GM21576 (cell line): Measurements from ENCODE around the gene CSMD2.

Source experiments
- ATAC-seq: cut with Tn5 transposase; IDR thresholded peaks from one replicate; pipeline ENCODE4 v1.9.1; 2021; ENCODE audit warnings: mild to moderate bottlenecking, moderate library complexity; ENCODE audit not compliant: unreplicated experiment

Gene CSMD2

GRCh38 chr1:33823830-33824229, 341.2 kb downstream of the CSMD2 start:
- no peak for ATAC-seq

GRCh38 chr1:33823401-33823800, 341.6 kb downstream of the CSMD2 start:
- ATAC-seq = no peak

GRCh38 chr1:33822396-33822795, 342.6 kb downstream of the CSMD2 start:
- ATAC-seq = no peak

GRCh38 chr1:33821291-33821690, 343.7 kb downstream of the CSMD2 start:
- ATAC-seq = no peak

GRCh38 chr1:33820804-33821203, 344.2 kb downstream of the CSMD2 start:
- no peak for ATAC-seq

- no peak for ATAC-seq
Measured at GRCh38 chr1:33819913-33820311, 345.1 kb downstream of the CSMD2 start.

- ATAC-seq = no peak
Measured at GRCh38 chr1:33819290-33819912, 345.6 kb downstream of the CSMD2 start.

- no peak for ATAC-seq
Measured at GRCh38 chr1:33818071-33818470, 347.0 kb downstream of the CSMD2 start.

- no peak for ATAC-seq
Measured at GRCh38 chr1:33815061-33815460, 350.0 kb downstream of the CSMD2 start.

GRCh38 chr1:33814166-33814565, 350.9 kb downstream of the CSMD2 start:
- ATAC-seq = no peak

- ATAC-seq = no peak
Measured at GRCh38 chr1:33810571-33810970, 354.5 kb downstream of the CSMD2 start.

GRCh38 chr1:33805988-33806387, 359.0 kb downstream of the CSMD2 start:
- no peak for ATAC-seq

- ATAC-seq = no peak
Measured at GRCh38 chr1:33802268-33802667, 362.8 kb downstream of the CSMD2 start.

- no peak for ATAC-seq
Measured at GRCh38 chr1:33797849-33798248, 367.2 kb downstream of the CSMD2 start.

GRCh38 chr1:33792651-33793050, 372.4 kb downstream of the CSMD2 start:
- no peak for ATAC-seq

- ATAC-seq = no peak
Measured at GRCh38 chr1:33792216-33792615, 372.8 kb downstream of the CSMD2 start.

- no peak for ATAC-seq
Measured at GRCh38 chr1:33791251-33791650, 373.8 kb downstream of the CSMD2 start.

- no peak for ATAC-seq
Measured at GRCh38 chr1:33790577-33790976, 374.5 kb downstream of the CSMD2 start.

GRCh38 chr1:33784876-33785275, 380.2 kb downstream of the CSMD2 start:
- ATAC-seq = no peak

- no peak for ATAC-seq
Measured at GRCh38 chr1:33782776-33783175, 382.3 kb downstream of the CSMD2 start.

- no peak for ATAC-seq
Measured at GRCh38 chr1:33781652-33782051, 383.4 kb downstream of the CSMD2 start.

GRCh38 chr1:33777337-33777736, 387.7 kb downstream of the CSMD2 start:
- no peak for ATAC-seq

- no peak for ATAC-seq
Measured at GRCh38 chr1:33768821-33769220, 396.2 kb downstream of the CSMD2 start.
